Measurements from ENCODE around the gene NFATC2.
"Not testable (repeated sequence)": the region's sequence is repeated elsewhere in the genome, so short reads cannot be mapped to it uniquely, and the experiment has no call there.

Gene NFATC2

GRCh38 chr20:51345601-51346101 is 196.9 kb downstream of the NFATC2 start:
- DNase-seq = no peak

GRCh38 chr20:51343802-51344201 is 198.7 kb downstream of the NFATC2 start:
- not testable (repeated sequence) for DNase-seq

DNA sequence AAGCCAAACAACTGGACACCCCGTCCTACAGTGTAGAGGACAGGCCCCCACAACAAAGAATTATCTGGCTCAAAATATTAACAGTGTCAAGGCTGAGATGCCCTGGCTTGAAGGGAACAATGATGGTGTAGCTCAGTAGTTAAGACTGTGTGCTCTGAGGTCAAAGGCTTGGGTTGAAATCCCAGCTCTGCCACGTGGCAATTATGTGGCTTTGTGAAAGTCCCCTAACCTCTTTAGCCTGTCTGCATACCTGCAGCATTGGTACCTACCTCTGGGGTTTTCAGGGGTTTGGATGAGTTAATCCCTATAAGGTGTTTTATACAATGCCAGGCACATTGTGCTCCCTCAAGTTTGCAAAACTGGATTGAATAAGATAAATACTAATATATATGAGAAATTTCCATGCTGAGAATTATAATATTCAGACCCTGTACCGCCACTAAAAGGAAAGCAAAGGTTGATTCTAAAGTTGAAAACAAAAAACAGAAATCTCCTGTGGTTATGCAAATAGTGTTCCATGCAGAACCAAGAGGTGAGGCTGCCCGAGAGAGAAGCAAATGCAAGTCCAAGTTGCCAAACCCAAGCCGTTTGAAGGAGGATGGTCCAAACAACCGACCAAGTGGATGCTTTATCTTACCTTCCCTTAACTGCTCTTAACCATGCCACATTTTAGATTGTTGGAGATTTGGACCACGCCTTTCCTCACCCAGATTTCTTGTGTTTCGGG is 199.8 kb downstream of the NFATC2 start:
- DNase-seq = no peak

- DNase-seq = no peak
These were observed 200.9 kb downstream of the NFATC2 start for GRCh38 chr20:51341581-51341980.

DNA sequence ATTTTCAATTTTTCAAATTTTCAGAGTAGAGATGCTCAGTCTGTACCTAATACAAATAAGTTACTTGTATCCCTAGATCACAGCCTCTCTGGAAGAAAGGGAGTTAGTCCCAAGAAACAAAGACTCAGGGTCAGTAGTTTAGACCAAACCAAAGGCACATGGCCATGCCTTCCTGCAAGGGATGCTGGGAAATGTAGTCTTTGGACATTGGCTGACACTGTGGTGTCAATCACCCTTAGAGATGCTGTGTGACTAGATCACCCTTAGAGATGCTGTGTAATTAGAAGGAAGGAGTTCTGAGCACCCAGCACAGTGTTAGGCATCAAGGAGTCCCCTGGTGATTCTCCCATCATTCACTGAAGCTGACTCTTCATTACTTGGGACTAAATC is 202.1 kb downstream of the NFATC2 start:
- DNase-seq = no peak

- no peak for DNase-seq
These were observed 202.6 kb downstream of the NFATC2 start for GRCh38 chr20:51339721-51340450.

DNA sequence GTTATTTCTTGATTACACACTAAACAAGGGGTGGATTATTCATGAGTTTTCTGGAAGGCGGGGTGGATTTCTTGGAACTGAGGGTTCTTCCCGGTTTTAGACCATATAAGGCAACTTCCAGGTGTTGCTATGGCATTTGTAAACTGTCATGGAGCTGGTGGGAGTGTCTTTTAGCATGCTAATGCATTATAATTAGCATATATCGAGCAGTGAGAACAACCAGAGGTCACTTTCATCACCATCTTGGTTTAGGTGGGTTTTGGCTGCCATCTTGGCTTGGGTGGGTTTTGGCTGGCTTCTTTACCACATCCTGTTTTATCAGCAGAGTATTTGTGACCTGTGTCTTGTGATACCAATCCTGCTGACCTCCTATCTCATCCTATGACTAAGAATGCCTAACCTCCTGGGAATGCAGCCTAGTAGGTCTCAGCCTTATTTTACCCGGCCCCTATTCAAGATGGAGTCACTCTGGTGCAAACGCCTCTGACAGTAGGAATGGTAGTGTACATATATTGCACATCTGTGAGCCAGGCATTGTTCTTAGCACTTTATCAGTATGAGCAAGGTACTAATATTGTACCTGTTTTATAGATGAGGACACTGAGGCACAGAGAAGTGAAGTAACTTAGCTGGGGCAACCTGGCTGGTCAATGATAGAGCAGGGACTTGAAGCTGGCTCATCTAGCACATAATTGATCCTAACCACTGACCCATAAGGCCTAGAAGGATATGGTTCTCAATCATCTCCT is 203.7 kb downstream of the NFATC2 start:
- DNase-seq = no peak

DNA sequence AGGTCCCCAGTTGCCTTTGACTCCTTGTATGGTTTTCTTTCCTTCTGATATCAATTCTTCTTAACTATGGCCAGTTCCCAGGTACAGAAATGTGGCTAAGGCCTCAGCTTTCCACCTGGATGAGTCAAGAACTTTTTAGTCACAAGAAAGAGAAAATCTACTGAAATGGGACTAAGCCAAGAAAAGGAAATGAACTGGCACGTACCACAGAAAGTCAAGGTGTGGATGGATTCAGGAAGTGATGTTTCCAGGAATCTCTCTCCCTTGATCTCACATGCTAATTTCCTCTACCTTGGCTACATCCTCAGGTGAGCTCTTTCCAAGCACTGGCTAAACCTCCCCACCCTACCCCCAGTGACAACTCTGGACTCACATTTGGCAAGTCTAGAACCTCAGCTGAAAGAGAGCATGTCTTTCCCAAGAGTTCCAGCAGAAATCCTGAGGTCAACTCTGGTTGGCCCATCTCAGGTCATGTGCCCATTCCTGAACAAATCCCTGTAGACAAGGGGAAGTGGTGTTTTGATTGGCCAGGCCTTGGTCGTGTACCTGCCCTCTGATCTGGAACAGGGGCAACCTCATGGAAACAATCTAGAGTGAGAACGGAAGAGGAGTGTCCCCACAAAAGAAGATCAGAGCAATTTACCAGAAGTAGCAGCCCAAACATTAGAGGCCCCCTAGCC is 205.3 kb downstream of the NFATC2 start:
- no peak for DNase-seq
